H9 (cell line): Measurements from ENCODE around the gene TAS2R14. TPM values are rescaled to one million over a fixed set of nuclear protein-coding genes. Genes with fewer than 3 reads are reported as not detected.

ENCODE experiments used
- DNase-seq: peaks from one replicate; pipeline ENCODE4 v3.0.0-alpha.2; 2017
- H2AFZ ChIP-seq: one replicate; pipeline ENCODE4 v1.6.1; 2013; ENCODE audit warnings: mild to moderate bottlenecking, low read length, control low read depth, moderate library complexity
- H2AK5ac ChIP-seq: 2 replicates; pipeline ENCODE4 v1.6.1; 2013; ENCODE audit warnings: low read length, control low read depth, mixed read lengths; ENCODE audit not compliant: insufficient read length
- H2BK120ac ChIP-seq: one replicate; pipeline ENCODE4 v1.6.1; 2013; ENCODE audit warnings: low read depth, mild to moderate bottlenecking, low read length, control low read depth, inconsistent platforms; ENCODE audit not compliant: poor library complexity, severe bottlenecking
- H2BK12ac ChIP-seq: 2 replicates; pipeline ENCODE4 v1.6.1; 2013; ENCODE audit warnings: low read length, control low read depth, mixed read lengths, low read depth; ENCODE audit not compliant: insufficient read length
- H2BK15ac ChIP-seq: 2 replicates; pipeline ENCODE4 v1.6.1; 2013; ENCODE audit warnings: low read depth, low read length, control low read depth
- H2BK20ac ChIP-seq: one replicate; pipeline ENCODE4 v1.6.1; 2013; ENCODE audit warnings: low read depth, mild to moderate bottlenecking, low read length, control low read depth, inconsistent platforms; ENCODE audit not compliant: poor library complexity, severe bottlenecking
- H2BK5ac ChIP-seq: 2 replicates; pipeline ENCODE4 v1.6.1; 2013; ENCODE audit warnings: low read length, control low read depth, mixed read lengths; ENCODE audit not compliant: insufficient read length
- H3K14ac ChIP-seq: 2 replicates; pipeline ENCODE4 v1.6.1; 2013; ENCODE audit warnings: low read length, control low read depth; ENCODE audit not compliant: insufficient read depth
- H3K18ac ChIP-seq: 2 replicates; pipeline ENCODE4 v1.6.1; 2013; ENCODE audit warnings: low read depth, mild to moderate bottlenecking, mixed read lengths, low read length, control low read depth; ENCODE audit not compliant: insufficient read length
- H3K23ac ChIP-seq: 2 replicates; pipeline ENCODE4 v1.6.1; 2013; ENCODE audit warnings: low read length, control low read depth, mixed read lengths, low read depth; ENCODE audit not compliant: insufficient read length
- H3K23me2 ChIP-seq: 2 replicates; pipeline ENCODE4 v1.6.1; 2013; ENCODE audit warnings: low read depth, mild to moderate bottlenecking, mixed read lengths, low read length, control low read depth; ENCODE audit not compliant: insufficient read length, poor library complexity, severe bottlenecking
- H3K27ac ChIP-seq: 2 replicates; pipeline ENCODE4 v1.5.1; 2013; ENCODE audit warnings: low read length, control low read depth, mixed read lengths, low read depth; ENCODE audit not compliant: insufficient read length
- H3K27me3 ChIP-seq: 2 replicates; pipeline ENCODE4 v1.6.1; 2013; ENCODE audit warnings: low read length, control low read depth, inconsistent platforms; ENCODE audit not compliant: insufficient read depth
- H3K4ac ChIP-seq: 2 replicates; pipeline ENCODE4 v1.6.1; 2013; ENCODE audit warnings: low read depth, mild to moderate bottlenecking, control low read depth, inconsistent platforms, low read length, moderate library complexity
- H3K4me1 ChIP-seq: 2 replicates; pipeline ENCODE4 v1.6.1; 2013; ENCODE audit warnings: low read length, control low read depth, inconsistent platforms; ENCODE audit not compliant: insufficient read depth
- H3K4me2 ChIP-seq: 2 replicates; pipeline ENCODE4 v1.6.1; 2013; ENCODE audit warnings: low read length, control low read depth, mixed read lengths; ENCODE audit not compliant: insufficient read length, insufficient read depth
- H3K56ac ChIP-seq: 2 replicates; pipeline ENCODE4 v1.6.1; 2013; ENCODE audit warnings: low read depth, mild to moderate bottlenecking, mixed read lengths, low read length, control low read depth; ENCODE audit not compliant: insufficient read length
- H3K79me1 ChIP-seq: 2 replicates; pipeline ENCODE4 v1.6.1; 2013; ENCODE audit warnings: low read depth, mild to moderate bottlenecking, moderate library complexity, low read length, control low read depth, inconsistent platforms; ENCODE audit not compliant: insufficient read depth, poor library complexity, severe bottlenecking
- H3K79me2 ChIP-seq: 2 replicates; pipeline ENCODE4 v1.6.1; 2013; ENCODE audit warnings: low read length, control low read depth, inconsistent platforms; ENCODE audit not compliant: insufficient read depth
- H3K9ac ChIP-seq: 2 replicates; pipeline ENCODE4 v1.6.1; 2013; ENCODE audit warnings: low read length, control low read depth, mixed read lengths; ENCODE audit not compliant: insufficient read length; ENCODE audit errors: extremely low read depth
- H3K9me3 ChIP-seq: one replicate; pipeline ENCODE4 v1.6.1; 2013; ENCODE audit warnings: low read depth, low read length, inconsistent platforms; ENCODE audit not compliant: control insufficient read depth
- H3T11ph ChIP-seq: one replicate; pipeline ENCODE4 v1.6.1; 2013; ENCODE audit warnings: mild to moderate bottlenecking, low read length, control low read depth, inconsistent platforms
- H4K20me1 ChIP-seq: one replicate; pipeline ENCODE4 v1.6.1; 2013; ENCODE audit not compliant: control insufficient read depth, insufficient read length, insufficient read depth
- H4K5ac ChIP-seq: 2 replicates; pipeline ENCODE4 v1.6.1; 2013; ENCODE audit warnings: low read depth, mild to moderate bottlenecking, mixed read lengths, low read length, control low read depth; ENCODE audit not compliant: insufficient read length
- H4K8ac ChIP-seq: replicated peaks from 2 replicates; pipeline ENCODE4 v1.6.1; 2013; ENCODE audit warnings: low read length, control low read depth, mixed read lengths, low read depth; ENCODE audit not compliant: insufficient read length
- H4K91ac ChIP-seq: 2 replicates; pipeline ENCODE4 v1.6.1; 2013; ENCODE audit warnings: low read depth, mild to moderate bottlenecking, moderate library complexity, mixed read lengths, low read length, control low read depth; ENCODE audit not compliant: insufficient read length
- H3K27ac Mint-ChIP-seq, 3 experiments: 2 replicates in 2 of 3; 3 replicates in 1 of 3; pipeline ENCODE4 v1.8.0; 2020 to 2021; ENCODE audit warnings: mixed read lengths in 3 of 3, mild to moderate bottlenecking in 1 of 3, moderate library complexity in 1 of 3
- H3K27me3 Mint-ChIP-seq: 2 replicates; pipeline ENCODE4 v1.8.0; 2021; ENCODE audit warnings: low read depth, mild to moderate bottlenecking, moderate library complexity, mixed read lengths
- H3K36me3 Mint-ChIP-seq, 3 experiments: 2 replicates in 2 of 3; 3 replicates in 1 of 3; pipeline ENCODE4 v1.8.0; 2020 to 2021; ENCODE audit warnings: low read depth in 3 of 3, mixed read lengths in 3 of 3; ENCODE audit not compliant: insufficient read depth in 1 of 3
- H3K4me1 Mint-ChIP-seq, 2 experiments: 2 replicates each; pipeline ENCODE4 v1.8.0; 2020; ENCODE audit warnings: mixed read lengths in 2 of 2
- H3K4me3 Mint-ChIP-seq, 2 experiments: 2 replicates in 1 of 2; 3 replicates in 1 of 2; pipeline ENCODE4 v1.8.0; 2020 to 2021; ENCODE audit warnings: mild to moderate bottlenecking in 2 of 2, mixed read lengths in 2 of 2, moderate library complexity in 1 of 2
- H3K9me3 Mint-ChIP-seq, 2 experiments: 2 replicates in 1 of 2; 3 replicates in 1 of 2; pipeline ENCODE4 v1.8.0; 2020; ENCODE audit warnings: mild to moderate bottlenecking in 2 of 2, mixed read lengths in 2 of 2, moderate library complexity in 1 of 2
- total RNA-seq: library from RNA; stranded (reverse); gene quantifications from 2 replicates; pipeline ENCODE4 v1.2.1, GENCODE V29; 2021
- TF ChIP-seq, protein P1 (sequence below): fragments of 200-600 bp; sonication (generic); conservative IDR thresholded peaks from 3 replicates; pipeline ENCODE4 v1.8.0; 2021; ENCODE audit warnings: antibody characterized with exemption, mild to moderate bottlenecking

Gene TAS2R14
- total RNA-seq, 1 experiment from 2014 or later: 2.1 TPM

DNA sequence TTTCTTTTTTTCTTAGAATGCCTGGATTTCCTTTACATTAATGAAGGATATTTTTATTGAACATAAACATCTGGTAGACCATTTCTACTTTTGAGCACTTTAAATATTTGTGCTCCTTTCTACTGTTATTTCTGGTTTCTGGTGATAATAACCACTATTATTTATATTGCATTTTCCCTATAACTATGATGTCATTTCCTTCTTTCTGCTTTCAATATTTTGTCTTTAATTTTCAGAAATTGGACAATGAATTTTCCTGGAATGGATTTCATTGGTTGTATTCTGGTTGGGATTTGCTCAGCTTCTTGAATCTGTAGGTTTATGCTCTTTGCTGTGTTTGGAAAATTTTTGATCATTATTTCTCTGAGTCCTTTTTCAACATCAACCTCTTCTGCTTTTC lies 49.8 kb downstream of the TAS2R14 start:
- Histone ChIP-seq H2BK15ac (no peak overlapping the region), H4K5ac (no peak overlapping the region), H3K79me2 (no peaks in the 10 kb centered on the region), H3K23ac (no peak overlapping the region), H2AK5ac (no peak overlapping the region), H3K18ac (no peak overlapping the region), H3K4me1 (no peaks in the 10 kb centered on the region), H3K4me2 (no peak overlapping the region), H3K27me3 (no peaks in the 10 kb centered on the region), H3K56ac (no peak overlapping the region), H3K9me3 (no peaks in the 10 kb centered on the region), H3K27ac (no peak overlapping the region), H2BK5ac (no peak overlapping the region), H3K79me1 (no peaks in the 10 kb centered on the region), H3K14ac (no peak overlapping the region), H3K23me2 (no peaks in the 10 kb centered on the region), H4K91ac (no peak overlapping the region), H2BK12ac (no peak overlapping the region), H3K4ac (no peak overlapping the region), H4K8ac (no peak overlapping the region), H4K20me1 (no peaks in the 10 kb centered on the region), H3T11ph (no peak overlapping the region), H3K9ac (no peak overlapping the region), H2BK20ac (no peak overlapping the region), H2BK120ac (no peak overlapping the region), H2AFZ (no peak overlapping the region)
- Mint-ChIP-seq H3K4me3 (no peak overlapping the region), H3K9me3 (no peaks in the 10 kb centered on the region), H3K4me1 (peaks cover 11 to 16% of the 10 kb centered on the region in 2 experiments), H3K27me3 (no peaks in the 10 kb centered on the region), H3K36me3 (no peaks in the 10 kb centered on the region), H3K27ac (no peak overlapping the region)
- TF ChIP-seq, protein P1, sequence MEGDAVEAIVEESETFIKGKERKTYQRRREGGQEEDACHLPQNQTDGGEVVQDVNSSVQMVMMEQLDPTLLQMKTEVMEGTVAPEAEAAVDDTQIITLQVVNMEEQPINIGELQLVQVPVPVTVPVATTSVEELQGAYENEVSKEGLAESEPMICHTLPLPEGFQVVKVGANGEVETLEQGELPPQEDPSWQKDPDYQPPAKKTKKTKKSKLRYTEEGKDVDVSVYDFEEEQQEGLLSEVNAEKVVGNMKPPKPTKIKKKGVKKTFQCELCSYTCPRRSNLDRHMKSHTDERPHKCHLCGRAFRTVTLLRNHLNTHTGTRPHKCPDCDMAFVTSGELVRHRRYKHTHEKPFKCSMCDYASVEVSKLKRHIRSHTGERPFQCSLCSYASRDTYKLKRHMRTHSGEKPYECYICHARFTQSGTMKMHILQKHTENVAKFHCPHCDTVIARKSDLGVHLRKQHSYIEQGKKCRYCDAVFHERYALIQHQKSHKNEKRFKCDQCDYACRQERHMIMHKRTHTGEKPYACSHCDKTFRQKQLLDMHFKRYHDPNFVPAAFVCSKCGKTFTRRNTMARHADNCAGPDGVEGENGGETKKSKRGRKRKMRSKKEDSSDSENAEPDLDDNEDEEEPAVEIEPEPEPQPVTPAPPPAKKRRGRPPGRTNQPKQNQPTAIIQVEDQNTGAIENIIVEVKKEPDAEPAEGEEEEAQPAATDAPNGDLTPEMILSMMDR: no peak
- DNase-seq: no peak

Other genes with a start within 250 kb of the TAS2R14 start
- 343 and 350 TPM in 2 replicates for gene YBX3, start 215.9 kb downstream of the TAS2R14 start, total RNA-seq
- gene TAS2R7, start 136.6 kb downstream of the TAS2R14 start, total RNA-seq: not detected in 2 replicates
- not detected in 2 replicates for gene TAS2R8, start 132.0 kb downstream of the TAS2R14 start, total RNA-seq
- not detected in 2 replicates for gene TAS2R9, start 129.1 kb downstream of the TAS2R14 start, total RNA-seq
- 0.22 TPM in 2 replicates for gene TAS2R10, start 112.9 kb downstream of the TAS2R14 start, total RNA-seq
- gene PRR4, start 89.8 kb downstream of the TAS2R14 start, total RNA-seq: 1.9 and 4.3 TPM in 2 replicates
- gene PRH1, start 55.0 kb downstream of the TAS2R14 start, total RNA-seq: 14.9 and 15.8 TPM in 2 replicates
- gene TAS2R13, start 29.7 kb downstream of the TAS2R14 start, total RNA-seq: 0.50 and 0.75 TPM in 2 replicates
- gene PRH2, start 10.0 kb downstream of the TAS2R14 start, total RNA-seq: not detected in 2 replicates
- 0.66 and 0.77 TPM in 2 replicates for gene TAS2R50, start 47.6 kb upstream of the TAS2R14 start, total RNA-seq
- gene TAS2R20, start 59.0 kb upstream of the TAS2R14 start, total RNA-seq: 0.88 and 1.3 TPM in 2 replicates
- 1.7 and 2.6 TPM in 2 replicates for gene TAS2R19, start 83.4 kb upstream of the TAS2R14 start, total RNA-seq
- gene TAS2R31, start 92.1 kb upstream of the TAS2R14 start, total RNA-seq: 1.7 and 2.3 TPM in 2 replicates
- 0.88 and 1.2 TPM in 2 replicates for gene TAS2R46, start 123.0 kb upstream of the TAS2R14 start, total RNA-seq
- 0.48 and 0.59 TPM in 2 replicates for gene TAS2R43, start 153.1 kb upstream of the TAS2R14 start, total RNA-seq
- 1.5 and 2.0 TPM in 2 replicates for gene TAS2R30, start 195.4 kb upstream of the TAS2R14 start, total RNA-seq
- gene SMIM10L1, start 231.9 kb upstream of the TAS2R14 start, total RNA-seq: 12.2 and 12.7 TPM in 2 replicates
- gene TAS2R42, start 247.7 kb upstream of the TAS2R14 start, total RNA-seq: not detected in 2 replicates